Upper lobe of right lung (tissue), 1 donor: ENCODE measurements around the gene ERC2. TPM values are rescaled to one million over a fixed set of nuclear protein-coding genes. Genes with fewer than 3 reads are reported as not detected.

Experiments
- ATAC-seq: fragments of 200-7000 bp; cut with Tn5 transposase; one replicate; pipeline ENCODE4 v1.9.1; 2020; ENCODE audit warnings: mild to moderate bottlenecking, moderate library complexity
- DNase-seq: peaks from one replicate; pipeline ENCODE4 v3.0.0-alpha.2; 2020
- H3K27ac ChIP-seq: fragments of 200-600 bp; one replicate; pipeline ENCODE4 v1.8.0; 2022
- H3K27me3 ChIP-seq: fragments of 200-600 bp; one replicate; pipeline ENCODE4 v1.8.0; 2022; ENCODE audit warnings: mild to moderate bottlenecking
- H3K36me3 ChIP-seq: fragments of 200-600 bp; one replicate; pipeline ENCODE4 v1.8.0; 2022
- H3K4me1 ChIP-seq: fragments of 200-600 bp; one replicate; pipeline ENCODE4 v1.8.0; 2022
- H3K4me3 ChIP-seq: fragments of 200-600 bp; one replicate; pipeline ENCODE4 v1.8.0; 2022; ENCODE audit warnings: mild to moderate bottlenecking
- H3K9me3 ChIP-seq: fragments of 200-600 bp; one replicate; pipeline ENCODE4 v1.8.0; 2022
- CTCF ChIP-seq: fragments of 200-600 bp; IDR thresholded peaks from one replicate; pipeline ENCODE4 v1.8.0; 2022; ENCODE audit warnings: antibody characterized with exemption
- intact Hi-C: fragments of 100-400 bp; cut with DNase I; formaldehyde crosslinking; loops from one replicate; pipeline ENCODE4 v1.11.0; 2022
- total RNA-seq: library from RNA; stranded (reverse); fragmentation: NEBNext Ultra II Directional; extraction: Animal tissue kit (Norgen Biotek cat#: 25700); gene quantifications from one replicate; pipeline ENCODE4 v1.2.1, GENCODE V29; 2021
- donor health status: DM: no; HTN: yes; CAD: no; lungs with severe emphysema.

ERC2 gene
- total RNA-seq, 1 donor from 2014 or later = 1.4 TPM

- TF ChIP-seq CTCF = no peak
- H3K27ac ChIP-seq = no peak overlapping the region
- intact Hi-C loops = no loop called here
- H3K4me1 ChIP-seq = no peaks in the 10 kb centered on the region
- no peaks in the 10 kb centered on the region for H3K36me3 ChIP-seq
- DNase-seq = no peak
- peaks cover 6% of the 10 kb centered on the region for H3K27me3 ChIP-seq
- H3K9me3 ChIP-seq = no peaks in the 10 kb centered on the region
- ATAC-seq = no peak
- H3K4me3 ChIP-seq = no peak overlapping the region
These were observed 994.0 kb downstream of the ERC2 start for GRCh38 chr3:55474213-55474632.

- ATAC-seq (no peak), DNase-seq (no peak)
- Histone ChIP-seq H3K27me3 (peaks cover 3% of the 10 kb centered on the region), H3K9me3 (no peaks in the 10 kb centered on the region), H3K36me3 (no peaks in the 10 kb centered on the region), H3K27ac (no peak overlapping the region), H3K4me1 (no peaks in the 10 kb centered on the region), H3K4me3 (no peak overlapping the region)
- no peak for TF ChIP-seq CTCF
- intact Hi-C loops = no loop called here
These were observed 994.5 kb downstream of the ERC2 start for GRCh38 chr3:55473788-55474187.

- intact Hi-C loops = no loop called here
- no peak for DNase-seq
- Histone ChIP-seq H3K36me3 (no peaks in the 10 kb centered on the region), H3K27me3 (no peaks in the 10 kb centered on the region), H3K27ac (no peak overlapping the region), H3K4me3 (no peak overlapping the region), H3K4me1 (no peaks in the 10 kb centered on the region), H3K9me3 (no peaks in the 10 kb centered on the region)
- no peak for TF ChIP-seq CTCF
- ATAC-seq = peak; percentile 27
These were observed 996.6 kb downstream of the ERC2 start for GRCh38 chr3:55471522-55472280.

GRCh38 chr3:55471084-55471483 lies 997.2 kb downstream of the ERC2 start:
- no peaks in the 10 kb centered on the region for H3K27me3 ChIP-seq
- no peaks in the 10 kb centered on the region for H3K36me3 ChIP-seq
- H3K4me1 ChIP-seq = no peaks in the 10 kb centered on the region
- H3K9me3 ChIP-seq = no peaks in the 10 kb centered on the region
- H3K4me3 ChIP-seq = no peak overlapping the region
- H3K27ac ChIP-seq = no peak overlapping the region
- no peak for DNase-seq
- no peak for ATAC-seq
- TF ChIP-seq CTCF = no peak
- intact Hi-C loops = no loop called here

GRCh38 chr3:55469957-55470526 lies 998.2 kb downstream of the ERC2 start:
- no peak overlapping the region for H3K27ac ChIP-seq
- intact Hi-C loops = no loop called here
- H3K27me3 ChIP-seq = no peaks in the 10 kb centered on the region
- no peak for TF ChIP-seq CTCF
- DNase-seq (no peak), ATAC-seq (no peak)
- H3K36me3 ChIP-seq = no peaks in the 10 kb centered on the region
- H3K4me1 ChIP-seq = no peaks in the 10 kb centered on the region
- no peaks in the 10 kb centered on the region for H3K9me3 ChIP-seq
- no peak overlapping the region for H3K4me3 ChIP-seq
